Measurements from ENCODE around the gene BTF3L4.
"Not testable (repeated sequence)": the region's sequence is repeated elsewhere in the genome, so short reads cannot be mapped to it uniquely, and the experiment has no call there.

Gene BTF3L4

DNA sequence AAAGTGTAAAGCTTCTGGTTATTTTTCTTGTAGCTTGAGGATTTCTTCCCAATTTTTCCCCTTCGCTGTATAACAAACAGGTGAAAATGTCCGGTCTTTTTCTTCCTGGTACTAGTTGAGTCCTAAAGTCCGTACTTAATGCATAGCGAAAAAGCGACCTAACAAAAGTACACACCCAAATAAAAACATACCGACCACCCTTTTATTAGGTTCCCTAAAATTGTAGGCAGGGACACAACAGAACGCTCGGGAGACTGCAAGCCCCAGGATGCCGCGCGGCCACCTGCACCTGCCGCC, 281 bp upstream of the BTF3L4 start:
- no peak for DNase-seq

GRCh38 chr1:52056937-52057231, 789 bp downstream of the BTF3L4 start:
- no peak for DNase-seq

- DNase-seq: no peak
Measured at GRCh38 chr1:52057255-52057654, 1.2 kb downstream of the BTF3L4 start.

GRCh38 chr1:52057876-52058415, 1.9 kb downstream of the BTF3L4 start:
- DNase-seq: no peak

GRCh38 chr1:52059321-52059720, 3.2 kb downstream of the BTF3L4 start:
- DNase-seq: no peak

GRCh38 chr1:52059888-52060287, 3.8 kb downstream of the BTF3L4 start:
- no peak for DNase-seq

- no peak for DNase-seq
Measured at GRCh38 chr1:52060822-52061221, 4.7 kb downstream of the BTF3L4 start.

DNA sequence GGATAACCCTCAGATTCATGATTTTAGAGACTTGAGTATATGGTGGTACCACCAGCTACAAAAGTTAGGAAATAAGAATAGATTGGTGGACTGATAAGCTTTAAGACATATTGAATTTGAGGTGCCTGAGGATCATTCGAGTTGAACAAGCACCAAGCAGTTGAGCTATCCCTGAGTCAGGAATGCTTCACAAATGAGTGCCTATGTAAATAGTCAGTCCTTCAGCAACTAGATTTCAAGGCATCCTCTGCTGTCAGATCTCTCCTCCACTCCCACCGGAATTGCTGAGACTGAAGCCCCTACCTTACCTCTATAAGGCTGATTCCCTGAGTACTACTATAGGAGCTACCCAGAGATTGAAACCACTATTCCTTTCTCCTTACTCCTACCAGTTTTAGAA, 7.1 kb downstream of the BTF3L4 start:
- no peak for DNase-seq

DNA sequence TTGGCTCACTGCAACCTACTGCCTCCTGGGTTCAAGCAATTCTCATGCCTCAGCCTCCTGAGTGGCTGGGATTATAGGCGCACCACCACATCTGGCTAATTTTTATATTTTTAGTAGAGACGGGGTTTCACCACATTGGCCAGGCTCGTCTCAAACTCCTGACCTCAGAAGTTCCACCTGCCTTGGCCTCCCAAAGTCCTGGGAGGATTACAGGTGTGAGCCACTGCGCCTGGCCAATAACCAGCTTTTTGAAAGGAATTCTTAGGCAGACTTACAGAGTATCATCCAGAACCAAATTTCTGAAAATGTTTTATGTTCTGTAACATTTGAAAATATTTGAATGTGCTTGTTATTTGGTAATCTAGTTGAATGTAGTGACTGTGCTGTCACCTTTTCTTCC, 14.6 kb downstream of the BTF3L4 start:
- no peak for DNase-seq

- DNase-seq: peak; percentile 8
Measured at GRCh38 chr1:52072291-52072690, 16.2 kb downstream of the BTF3L4 start.

DNA sequence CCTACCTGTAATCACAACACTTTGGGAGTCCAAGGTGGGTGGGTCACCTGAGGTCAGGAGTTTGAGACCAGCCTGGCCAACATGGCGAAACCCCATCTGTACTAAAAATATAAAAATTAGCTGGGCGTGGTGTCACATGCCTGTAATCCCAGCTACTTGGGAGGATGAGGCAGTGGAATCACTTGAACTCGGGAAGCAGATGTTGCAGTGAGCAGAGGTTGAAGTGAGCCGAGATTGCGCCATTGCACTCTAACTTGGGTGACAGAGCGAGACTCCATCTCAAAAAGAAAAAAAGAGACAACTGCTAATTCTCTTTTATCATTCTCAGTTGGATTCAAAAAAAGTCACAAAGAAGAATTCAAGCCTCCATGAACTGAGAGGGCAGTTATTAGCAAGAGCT, 21.2 kb downstream of the BTF3L4 start:
- DNase-seq: not testable (repeated sequence)

GRCh38 chr1:52080014-52080415, 23.9 kb downstream of the BTF3L4 start:
- no peak for DNase-seq

- DNase-seq: not testable (repeated sequence)
Measured at GRCh38 chr1:52087892-52088291, 31.8 kb downstream of the BTF3L4 start.

GRCh38 chr1:52094300-52094699, 38.2 kb downstream of the BTF3L4 start:
- not testable (repeated sequence) for DNase-seq

DNA sequence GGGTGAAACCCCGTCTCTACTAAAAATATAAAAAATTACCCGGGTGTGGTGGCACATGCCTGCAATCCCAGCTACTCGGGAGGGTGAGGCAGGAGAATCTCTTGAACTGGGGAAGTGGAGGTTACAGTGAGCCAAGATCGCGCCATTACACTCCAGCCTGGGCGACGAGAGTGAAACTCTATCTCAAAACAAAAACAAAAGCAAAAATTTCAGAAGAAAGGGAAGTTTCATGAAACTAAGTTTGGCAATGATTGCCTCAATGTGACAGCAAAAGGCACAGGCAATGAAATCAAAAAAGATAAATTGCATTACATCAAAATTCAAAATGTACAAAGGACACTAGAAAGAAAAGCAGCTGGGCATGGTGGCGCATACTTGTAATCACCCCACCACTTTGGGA, 40.1 kb downstream of the BTF3L4 start:
- DNase-seq: no peak

- no peak for DNase-seq
Measured at GRCh38 chr1:52098139-52098871, 42.2 kb downstream of the BTF3L4 start.

DNA sequence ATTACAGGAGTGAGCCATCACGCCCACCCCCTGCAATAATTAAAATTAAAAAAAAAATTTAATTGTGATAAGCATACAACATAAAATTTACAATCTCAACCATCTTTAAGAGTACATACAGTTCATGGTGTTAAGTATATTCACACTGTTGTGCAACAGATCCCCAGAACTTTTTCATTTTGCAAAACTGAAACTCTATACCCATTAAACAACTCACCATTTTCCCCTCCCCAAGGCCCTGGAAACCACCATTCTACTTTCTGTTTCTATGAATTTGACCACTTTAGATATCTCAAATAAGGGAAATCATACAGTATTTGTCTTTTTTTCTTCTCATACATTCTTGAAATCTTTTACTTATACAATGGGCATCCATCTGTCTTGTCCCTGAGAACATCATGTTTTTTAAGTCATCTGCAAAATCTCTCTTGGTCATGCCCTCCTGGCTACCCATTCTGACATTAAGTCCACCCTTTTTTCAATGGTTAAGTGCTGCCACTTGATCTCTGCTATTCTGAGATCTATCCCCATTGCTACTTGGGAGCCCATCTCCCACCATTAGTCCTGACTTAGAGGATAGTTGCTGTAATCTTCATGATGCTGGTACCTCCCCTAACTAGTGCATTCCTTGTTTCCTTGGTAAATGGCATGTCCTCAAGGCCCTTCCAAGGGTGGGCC, 46.4 kb downstream of the BTF3L4 start:
- no peak for DNase-seq

DNA sequence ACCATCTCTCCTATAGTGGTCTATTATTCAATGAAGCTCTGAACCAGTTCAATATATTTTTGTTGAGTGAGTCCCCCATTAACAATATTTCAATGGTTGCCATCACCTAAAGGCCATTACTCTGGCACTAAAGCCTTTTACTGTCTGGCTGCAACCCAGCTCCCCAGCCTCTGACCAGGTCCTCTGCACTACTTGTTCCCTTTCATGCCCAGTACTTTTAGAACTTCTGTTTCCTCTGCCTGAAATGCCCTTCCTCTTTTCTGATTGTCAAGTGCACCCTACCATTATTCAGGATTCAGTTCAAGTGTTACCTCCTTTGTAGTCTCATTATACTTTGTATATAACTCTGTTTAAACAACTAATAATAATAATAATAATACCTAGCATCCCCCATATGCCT, 55.4 kb downstream of the BTF3L4 start:
- no peak for DNase-seq

GRCh38 chr1:52112489-52112888, 56.4 kb downstream of the BTF3L4 start:
- DNase-seq: no peak

GRCh38 chr1:52119301-52120079, 63.4 kb downstream of the BTF3L4 start:
- DNase-seq: no peak

DNA sequence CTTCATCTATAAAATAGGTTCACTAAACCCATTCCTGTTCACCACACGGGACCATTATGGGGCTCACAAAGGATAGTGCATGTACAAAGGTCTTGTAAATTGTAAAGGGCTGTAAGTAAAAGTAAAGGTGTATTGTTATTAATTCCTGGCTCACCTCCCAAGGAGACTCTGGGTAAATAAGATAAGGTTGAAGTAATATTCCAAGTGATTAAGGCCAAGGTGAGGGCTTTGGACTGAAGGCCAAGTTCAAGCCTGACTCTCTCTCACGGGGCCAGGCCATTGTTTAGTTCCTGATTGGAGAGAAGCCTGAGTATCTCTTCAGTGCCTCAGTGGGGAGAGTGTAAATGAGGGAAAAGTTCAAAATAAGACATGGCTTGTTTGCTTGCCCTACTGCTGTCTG, 66.3 kb downstream of the BTF3L4 start:
- no peak for DNase-seq

GRCh38 chr1:52123622-52124021, 67.5 kb downstream of the BTF3L4 start:
- no peak for DNase-seq

DNA sequence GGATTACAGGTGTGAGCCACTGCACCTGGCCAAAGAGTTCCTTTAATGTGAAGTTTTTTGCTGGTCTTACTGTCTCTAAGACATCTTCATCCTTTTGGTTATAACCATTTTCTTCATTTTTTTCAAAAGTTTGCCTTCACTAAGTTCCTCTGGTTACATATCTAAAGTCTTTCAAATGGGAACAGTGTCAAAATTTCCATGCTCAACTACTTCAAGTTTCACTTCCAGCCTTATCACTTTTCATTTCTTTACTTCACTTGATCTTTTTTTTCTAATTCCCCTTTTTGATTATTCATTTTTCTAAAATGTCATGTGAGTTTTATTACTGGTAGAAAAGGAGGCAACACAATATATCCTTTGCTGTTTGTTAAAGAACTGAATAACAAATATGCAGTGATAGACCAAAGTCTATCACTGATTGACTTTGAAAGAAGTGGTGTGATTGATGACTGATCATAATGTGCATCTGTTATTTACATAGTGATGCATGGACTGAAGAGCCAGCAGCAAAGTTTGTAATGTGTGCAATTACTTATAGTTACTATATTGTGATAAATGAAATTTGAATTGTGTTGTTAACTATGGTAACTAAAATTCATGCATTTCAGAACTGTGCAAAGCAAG, 69.8 kb downstream of the BTF3L4 start:
- no peak for DNase-seq
